GM19452 (cell line): ENCODE measurements around the gene IMMT.

Experiments used
- ATAC-seq: cut with Tn5 transposase; IDR thresholded peaks from one replicate; pipeline ENCODE4 v1.9.1; 2021; ENCODE audit not compliant: unreplicated experiment

Gene IMMT

GRCh38 chr2:86143926-86144685 lies 51.2 kb downstream of the IMMT start:
- ATAC-seq, result no peak

- ATAC-seq, result no peak
Measured at GRCh38 chr2:86143307-86143706, 52.0 kb downstream of the IMMT start.

DNA sequence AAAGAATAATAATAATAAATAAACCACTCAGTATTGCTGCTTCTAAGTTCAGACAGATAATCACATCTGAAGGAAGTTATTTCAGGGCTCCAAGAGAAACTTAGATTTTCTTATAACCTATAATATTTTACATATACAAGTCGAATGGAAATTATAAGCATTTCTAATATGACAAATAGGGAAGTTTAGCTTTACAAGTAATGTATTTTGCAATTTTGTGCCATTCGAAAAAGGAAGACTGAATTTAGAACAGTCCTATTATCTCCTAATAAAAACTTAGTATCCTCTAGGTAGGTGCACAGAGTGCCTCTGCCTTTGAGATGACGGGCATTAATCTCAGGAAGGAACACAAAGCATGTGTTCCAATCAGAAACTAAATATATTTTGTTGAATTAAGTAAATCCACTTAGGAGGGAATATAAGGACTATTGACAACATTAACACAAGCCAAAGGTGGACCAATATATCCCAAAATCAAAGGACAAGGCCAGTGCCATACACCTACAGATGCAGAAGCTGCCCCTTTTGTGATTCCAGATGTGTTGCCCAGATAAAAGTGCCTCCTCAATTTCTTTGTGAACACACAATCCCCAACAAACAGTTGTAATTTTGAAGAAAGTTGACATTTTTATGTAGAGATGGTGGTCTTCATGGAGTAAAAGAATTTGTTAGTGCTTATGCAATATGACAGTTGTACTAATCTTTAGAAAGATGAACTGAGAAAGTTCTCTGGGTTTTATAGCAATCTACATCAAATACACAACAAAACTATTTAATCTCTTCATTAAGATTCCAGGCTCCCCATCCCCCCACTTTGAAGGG lies 52.6 kb downstream of the IMMT start:
- ATAC-seq, result no peak

DNA sequence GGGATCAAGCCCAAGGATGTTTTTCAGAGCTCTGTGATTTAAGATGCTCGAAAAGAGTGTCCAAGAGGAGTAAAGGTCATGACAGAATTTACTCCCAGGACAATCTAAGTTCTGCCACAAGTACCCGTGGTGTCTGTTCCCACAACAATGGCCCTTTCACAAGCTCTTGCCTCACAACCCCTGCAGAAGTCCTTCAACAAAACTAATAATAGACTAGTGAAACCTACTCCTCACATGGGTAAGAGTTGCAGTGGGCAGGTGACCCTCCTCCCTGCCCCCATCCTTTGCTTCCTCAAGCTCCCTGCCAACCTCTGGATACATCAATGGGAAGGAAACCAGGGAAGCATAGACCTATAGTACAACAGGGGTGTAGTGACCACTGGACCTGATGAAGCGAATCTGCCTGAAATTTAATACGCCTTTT lies 54.3 kb downstream of the IMMT start:
- no peak for ATAC-seq

DNA sequence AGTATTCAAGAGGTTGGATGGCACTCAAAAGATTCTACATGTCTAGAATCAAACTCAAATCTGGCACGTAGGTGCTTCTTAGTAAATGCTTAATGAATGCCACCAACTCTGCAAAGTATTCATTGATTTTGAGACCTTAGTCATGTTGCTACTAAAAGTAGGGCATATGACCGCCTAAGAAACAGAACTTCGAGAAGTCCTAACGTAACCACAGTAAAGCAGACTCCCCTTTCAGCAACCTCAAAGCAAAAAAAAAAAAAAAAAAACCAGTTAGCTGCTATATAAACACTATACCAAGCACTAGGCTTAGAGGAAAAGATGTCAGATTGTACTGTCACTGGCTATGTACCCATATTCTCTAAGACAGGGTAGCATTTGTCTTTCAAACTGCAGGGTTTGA lies 55.3 kb downstream of the IMMT start:
- ATAC-seq, result no peak

DNA sequence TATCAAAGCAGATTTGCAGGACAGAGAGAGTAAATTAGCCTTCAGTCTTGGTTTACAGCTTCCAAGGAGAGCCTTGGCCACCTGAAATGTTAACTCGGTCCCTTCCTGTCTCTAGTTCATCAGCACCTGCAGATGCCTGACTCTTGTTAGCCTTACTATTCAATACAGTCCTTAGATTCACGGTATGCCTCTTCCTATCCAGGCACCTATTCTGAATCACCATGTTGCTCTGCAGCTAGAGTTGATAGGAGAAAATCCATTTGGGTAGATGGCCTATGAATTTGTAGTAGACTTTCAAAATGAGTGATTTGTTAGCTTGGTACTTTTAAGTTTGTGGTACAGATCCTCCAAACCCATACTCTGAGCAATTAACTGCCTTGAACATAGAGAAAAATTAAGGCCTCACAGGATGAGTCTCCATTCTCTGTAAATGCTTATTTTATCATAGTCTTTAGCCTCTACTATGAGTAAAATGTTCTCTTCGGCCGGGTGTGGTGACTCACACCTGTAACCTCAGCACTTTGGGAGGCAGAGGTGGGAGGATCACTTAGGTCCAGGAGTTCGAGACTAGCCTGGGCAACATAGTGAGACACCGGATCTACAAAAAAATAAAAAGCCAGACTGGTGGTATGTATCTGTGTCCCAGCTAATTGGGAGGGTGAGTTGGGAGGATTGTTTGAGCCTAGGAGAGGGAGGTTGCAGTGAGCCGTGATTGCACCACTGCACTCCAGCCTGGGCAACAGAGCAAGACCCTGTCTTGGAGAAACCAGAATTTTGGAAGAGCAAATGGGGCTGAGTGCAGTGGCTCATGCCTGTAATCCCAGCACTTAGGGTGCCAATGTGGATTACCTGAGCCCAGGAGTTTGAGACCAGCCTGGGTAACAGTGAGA lies 56.3 kb downstream of the IMMT start:
- ATAC-seq, result no peak

DNA sequence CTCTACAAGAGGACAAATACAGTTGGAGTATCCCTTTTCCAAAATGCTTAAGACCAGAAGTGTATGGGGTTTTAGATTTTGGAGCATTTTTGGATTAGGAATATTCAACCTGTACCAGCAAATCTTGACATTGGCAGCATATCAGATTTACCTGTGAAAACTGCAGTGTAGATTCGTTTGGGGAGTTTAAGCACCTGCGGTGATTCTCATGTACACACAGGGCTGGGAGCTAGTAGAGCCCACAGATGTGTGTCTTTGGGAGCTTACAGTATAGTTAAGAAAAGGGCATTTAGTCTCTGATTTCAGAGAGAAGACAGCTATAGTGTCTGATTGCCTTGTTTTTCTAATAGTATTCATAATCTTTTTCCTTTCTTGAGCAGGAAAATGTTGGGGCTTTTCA lies 59.1 kb downstream of the IMMT start:
- no peak for ATAC-seq

DNA sequence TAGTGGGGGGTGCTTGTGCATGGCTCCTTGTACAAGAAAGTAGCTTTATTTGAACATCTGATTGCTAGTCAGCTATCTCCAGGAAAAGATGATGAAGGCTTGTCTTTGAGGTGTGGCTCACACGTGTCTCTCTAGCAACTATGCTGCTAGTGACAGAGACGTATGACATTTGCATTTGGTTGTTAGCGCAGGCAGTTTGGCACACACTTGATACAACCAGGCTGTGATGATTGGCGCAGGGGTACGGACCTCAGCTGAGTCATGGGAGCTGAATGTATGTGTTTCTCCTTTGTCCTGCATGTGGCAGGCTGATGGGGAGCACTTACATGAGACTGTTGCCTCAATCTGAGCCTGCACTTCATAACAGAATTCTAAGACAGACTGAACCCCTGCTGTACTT lies 59.6 kb downstream of the IMMT start:
- no peak for ATAC-seq

- ATAC-seq, result no peak
Measured at GRCh38 chr2:86134709-86135108, 60.6 kb downstream of the IMMT start.

DNA sequence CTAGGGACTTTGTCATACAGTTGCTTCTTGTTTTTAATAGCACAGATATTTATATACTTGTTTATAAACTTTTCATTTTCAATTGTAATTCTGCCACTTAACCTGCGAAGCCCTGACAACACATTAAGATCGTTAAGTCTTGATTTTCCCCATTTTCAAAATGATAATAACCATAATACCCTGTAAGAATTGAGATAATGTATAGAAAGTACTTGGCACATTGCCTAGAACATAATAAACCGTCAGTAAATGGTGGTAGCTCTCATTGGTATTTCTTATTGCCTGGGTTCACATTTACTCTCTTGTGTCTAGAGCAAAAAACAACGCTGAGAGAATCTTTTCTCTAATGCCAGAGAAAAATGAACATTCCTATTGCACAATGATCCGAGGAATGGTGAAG lies 70.6 kb downstream of the IMMT start:
- no peak for ATAC-seq

DNA sequence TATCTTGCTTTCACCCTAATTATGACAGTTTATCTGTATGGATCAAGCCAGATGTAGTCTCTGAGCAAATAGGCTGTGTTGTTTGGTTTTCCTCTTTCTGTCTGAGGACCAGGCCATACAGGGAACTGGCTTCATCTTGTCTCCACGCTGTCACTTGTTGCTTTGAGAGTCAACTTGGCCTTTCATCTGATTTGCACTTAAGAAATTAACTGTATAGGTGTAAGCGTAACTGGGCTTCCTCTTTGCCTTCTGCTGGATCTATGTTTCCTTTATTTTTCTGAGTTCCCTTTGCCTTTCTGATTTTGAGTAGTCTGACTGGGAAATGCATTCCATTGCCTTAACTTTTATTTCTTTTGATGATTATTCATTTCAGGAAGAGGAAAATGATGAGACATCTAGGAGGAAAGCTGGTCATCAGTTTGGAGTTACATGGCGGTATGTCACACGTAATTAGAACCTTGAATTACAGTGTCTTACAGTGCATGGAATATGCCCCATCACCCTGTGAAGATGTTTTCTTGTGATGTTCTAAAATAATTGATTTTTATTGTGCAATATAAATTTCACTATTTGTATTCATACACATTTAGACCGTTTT lies 71.8 kb downstream of the IMMT start:
- ATAC-seq, result no peak

- no peak for ATAC-seq
Measured at GRCh38 chr2:86118130-86118529, 77.1 kb downstream of the IMMT start.

- no peak for ATAC-seq
Measured at GRCh38 chr2:86107031-86107430, 88.2 kb downstream of the IMMT start.

- ATAC-seq, result peak; percentile 87
Measured at GRCh38 chr2:86105969-86106945, 89.0 kb downstream of the IMMT start, which contains the start of gene PTCD3. Gene PTCD3 (plus strand): TSS chr2:86106235. CDS start chr2:86106248, 13 bp downstream.

- peak; percentile 77 for ATAC-seq
Measured at GRCh38 chr2:86105252-86105968, 89.9 kb downstream of the IMMT start, which contains the start of gene POLR1A. Gene POLR1A (minus strand): TSS chr2:86105886. CDS start chr2:86105776, 110 bp downstream.

GRCh38 chr2:86102157-86102556 lies 93.1 kb downstream of the IMMT start:
- no peak for ATAC-seq

- no peak for ATAC-seq
Measured at GRCh38 chr2:86097913-86098312, 97.3 kb downstream of the IMMT start.

GRCh38 chr2:86097114-86097896 lies 98.0 kb downstream of the IMMT start:
- no peak for ATAC-seq
